Esophagus squamous epithelium (tissue), 4 donors: ENCODE data around the gene GPR137.

ENCODE experiments used
- POLR2A ChIP-seq, 4 donors: fragments of 450-650 bp; IDR thresholded peaks; one replicate each; pipeline ENCODE4 v1.6.1; 2017; ENCODE audit warnings: antibody characterized with exemption in 4 of 4, mild to moderate bottlenecking in 4 of 4, moderate library complexity in 3 of 4
- TF ChIP-seq, protein P1 (sequence below), 6 experiments: fragments of 450-650 bp in 4 of 6; fragments of 200-600 bp in 2 of 6; sonication (generic) in 2 of 6; IDR thresholded peaks; one replicate each; pipeline ENCODE4 v1.5.1; 2016 to 2019; ENCODE audit warnings: antibody characterized with exemption in 6 of 6, mild to moderate bottlenecking in 4 of 6, moderate library complexity in 4 of 6

DNA sequence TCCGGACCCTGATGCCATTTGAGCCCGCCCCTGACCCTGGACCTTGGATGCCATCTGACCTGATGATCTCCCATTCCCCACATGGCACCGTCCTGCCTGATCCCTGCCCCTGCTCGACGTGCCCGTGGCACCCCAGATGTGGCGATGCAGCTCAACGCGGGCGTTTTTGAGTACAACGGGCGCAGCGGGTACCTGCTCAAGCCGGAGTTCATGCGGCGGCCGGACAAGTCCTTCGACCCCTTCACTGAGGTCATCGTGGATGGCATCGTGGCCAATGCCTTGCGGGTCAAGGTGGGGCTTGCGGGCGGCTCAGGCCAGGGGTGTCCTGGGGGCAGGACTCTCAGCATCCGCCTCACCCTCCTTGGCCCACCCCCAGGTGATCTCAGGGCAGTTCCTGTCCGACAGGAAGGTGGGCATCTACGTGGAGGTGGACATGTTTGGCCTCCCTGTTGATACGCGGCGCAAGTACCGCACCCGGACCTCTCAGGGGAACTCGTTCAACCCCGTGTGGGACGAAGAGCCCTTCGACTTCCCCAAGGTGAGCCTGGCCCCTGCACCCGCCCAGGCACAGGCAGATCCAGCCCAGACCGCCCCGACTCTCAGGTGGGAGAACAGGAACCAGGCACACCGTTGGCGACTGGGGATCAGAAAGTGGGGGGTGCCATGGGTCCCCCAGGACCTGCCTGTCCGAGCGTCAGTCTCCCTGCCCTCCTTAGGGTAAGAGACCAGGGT is 23.2 kb upstream of the GPR137 start:
- TF ChIP-seq, protein P1, sequence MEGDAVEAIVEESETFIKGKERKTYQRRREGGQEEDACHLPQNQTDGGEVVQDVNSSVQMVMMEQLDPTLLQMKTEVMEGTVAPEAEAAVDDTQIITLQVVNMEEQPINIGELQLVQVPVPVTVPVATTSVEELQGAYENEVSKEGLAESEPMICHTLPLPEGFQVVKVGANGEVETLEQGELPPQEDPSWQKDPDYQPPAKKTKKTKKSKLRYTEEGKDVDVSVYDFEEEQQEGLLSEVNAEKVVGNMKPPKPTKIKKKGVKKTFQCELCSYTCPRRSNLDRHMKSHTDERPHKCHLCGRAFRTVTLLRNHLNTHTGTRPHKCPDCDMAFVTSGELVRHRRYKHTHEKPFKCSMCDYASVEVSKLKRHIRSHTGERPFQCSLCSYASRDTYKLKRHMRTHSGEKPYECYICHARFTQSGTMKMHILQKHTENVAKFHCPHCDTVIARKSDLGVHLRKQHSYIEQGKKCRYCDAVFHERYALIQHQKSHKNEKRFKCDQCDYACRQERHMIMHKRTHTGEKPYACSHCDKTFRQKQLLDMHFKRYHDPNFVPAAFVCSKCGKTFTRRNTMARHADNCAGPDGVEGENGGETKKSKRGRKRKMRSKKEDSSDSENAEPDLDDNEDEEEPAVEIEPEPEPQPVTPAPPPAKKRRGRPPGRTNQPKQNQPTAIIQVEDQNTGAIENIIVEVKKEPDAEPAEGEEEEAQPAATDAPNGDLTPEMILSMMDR (IDR thresholded peaks at IDR 0.05): no peak
- TF ChIP-seq POLR2A (IDR thresholded peaks at IDR 0.05): no peak
